ENCODE data around the gene PYDC1. TPM values are rescaled to one million over a fixed set of nuclear protein-coding genes. Genes with fewer than 3 reads are reported as not detected.
A peak's percentile ranks its signal among the peaks of the same experiment; 100 is the strongest.

Gene PYDC1
- total RNA-seq, 1 donor from 2014 or later: not detected

DNA sequence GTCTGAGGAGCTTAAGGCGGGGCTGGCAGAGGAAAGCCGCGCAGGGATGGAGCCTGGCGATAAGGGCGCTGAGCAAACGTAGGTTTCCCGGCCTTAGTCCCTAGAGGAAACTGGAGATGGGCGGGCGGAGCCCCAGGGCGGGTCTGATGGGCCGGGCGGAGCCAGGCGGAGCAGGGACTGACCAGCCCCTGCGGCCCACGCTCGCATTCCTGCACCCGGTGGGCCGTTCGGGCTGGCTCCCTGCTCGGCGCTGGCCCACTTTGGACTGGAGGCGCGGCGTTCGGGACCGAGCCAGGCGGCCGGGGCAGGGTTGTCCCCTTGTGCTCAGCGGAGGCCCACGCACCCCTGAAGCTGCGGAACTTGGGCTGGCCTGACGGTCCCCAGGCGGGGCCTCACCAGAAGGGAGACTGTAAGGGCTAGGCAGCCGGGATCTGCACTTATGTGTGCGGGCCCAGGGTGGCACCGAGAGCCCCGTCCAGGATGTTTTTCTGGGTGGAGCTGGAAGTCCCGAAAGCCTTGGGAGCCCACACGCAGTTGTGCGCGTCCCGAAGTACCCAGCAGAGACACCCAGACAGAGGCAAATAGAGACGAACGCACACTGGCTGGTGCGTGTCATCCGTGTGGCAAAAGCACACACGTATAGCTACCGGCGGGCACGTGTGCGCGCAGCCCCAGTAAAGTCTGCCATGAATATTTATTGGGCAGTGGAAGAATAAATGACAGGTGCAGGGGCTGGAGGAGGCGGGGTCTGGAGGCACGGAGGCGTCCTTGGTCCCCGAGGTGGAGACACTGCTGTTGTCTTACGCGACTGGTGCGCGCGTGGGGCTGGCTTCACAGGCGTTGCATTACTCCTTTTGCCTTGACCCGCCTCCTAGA is 1.4 kb downstream of the PYDC1 start:
- Mint-ChIP-seq H3K9me3 (ENCODE audit: unreplicated experiment) (peaks cover 2% of the 10 kb centered on the region), H3K36me3 (ENCODE audit: unreplicated experiment) (no peaks in the 10 kb centered on the region), H3K4me3 (ENCODE audit: unreplicated experiment) (peak overlapping the region; percentile 88), H3K27me3 (ENCODE audit: unreplicated experiment) (peaks cover 29% of the 10 kb centered on the region), H3K4me1 (ENCODE audit: low read depth, unreplicated experiment) (peaks cover 3% of the 10 kb centered on the region), H3K27ac (ENCODE audit: unreplicated experiment) (no peak overlapping the region)
- TF ChIP-seq, protein P1, sequence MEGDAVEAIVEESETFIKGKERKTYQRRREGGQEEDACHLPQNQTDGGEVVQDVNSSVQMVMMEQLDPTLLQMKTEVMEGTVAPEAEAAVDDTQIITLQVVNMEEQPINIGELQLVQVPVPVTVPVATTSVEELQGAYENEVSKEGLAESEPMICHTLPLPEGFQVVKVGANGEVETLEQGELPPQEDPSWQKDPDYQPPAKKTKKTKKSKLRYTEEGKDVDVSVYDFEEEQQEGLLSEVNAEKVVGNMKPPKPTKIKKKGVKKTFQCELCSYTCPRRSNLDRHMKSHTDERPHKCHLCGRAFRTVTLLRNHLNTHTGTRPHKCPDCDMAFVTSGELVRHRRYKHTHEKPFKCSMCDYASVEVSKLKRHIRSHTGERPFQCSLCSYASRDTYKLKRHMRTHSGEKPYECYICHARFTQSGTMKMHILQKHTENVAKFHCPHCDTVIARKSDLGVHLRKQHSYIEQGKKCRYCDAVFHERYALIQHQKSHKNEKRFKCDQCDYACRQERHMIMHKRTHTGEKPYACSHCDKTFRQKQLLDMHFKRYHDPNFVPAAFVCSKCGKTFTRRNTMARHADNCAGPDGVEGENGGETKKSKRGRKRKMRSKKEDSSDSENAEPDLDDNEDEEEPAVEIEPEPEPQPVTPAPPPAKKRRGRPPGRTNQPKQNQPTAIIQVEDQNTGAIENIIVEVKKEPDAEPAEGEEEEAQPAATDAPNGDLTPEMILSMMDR (IDR thresholded peaks at IDR 0.05; ENCODE audit: partially characterized antibody, unreplicated experiment): no peak
- peak; percentile 34 for DNase-seq

DNA sequence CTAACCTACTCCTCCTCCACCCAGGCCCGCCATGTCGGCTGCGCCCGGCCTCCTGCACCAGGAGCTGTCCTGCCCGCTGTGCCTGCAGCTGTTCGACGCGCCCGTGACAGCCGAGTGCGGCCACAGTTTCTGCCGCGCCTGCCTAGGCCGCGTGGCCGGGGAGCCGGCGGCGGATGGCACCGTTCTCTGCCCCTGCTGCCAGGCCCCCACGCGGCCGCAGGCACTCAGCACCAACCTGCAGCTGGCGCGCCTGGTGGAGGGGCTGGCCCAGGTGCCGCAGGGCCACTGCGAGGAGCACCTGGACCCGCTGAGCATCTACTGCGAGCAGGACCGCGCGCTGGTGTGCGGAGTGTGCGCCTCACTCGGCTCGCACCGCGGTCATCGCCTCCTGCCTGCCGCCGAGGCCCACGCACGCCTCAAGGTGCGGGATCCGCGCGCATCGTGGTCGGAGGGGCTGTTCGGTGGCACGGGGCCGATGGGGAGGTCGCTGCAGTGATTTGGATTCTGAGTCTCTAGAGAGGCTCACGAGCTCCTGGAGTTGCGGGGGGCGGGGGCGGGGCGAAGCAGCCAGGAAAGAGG is 2.1 kb downstream of the PYDC1 start:
- H3K36me3 Mint-ChIP-seq (ENCODE audit: unreplicated experiment): no peaks in the 10 kb centered on the region
- TF ChIP-seq, protein P1 (IDR thresholded peaks at IDR 0.05; ENCODE audit: partially characterized antibody, unreplicated experiment): no peak
- no peak overlapping the region for H3K27ac Mint-ChIP-seq (ENCODE audit: unreplicated experiment)
- peaks cover 3% of the 10 kb centered on the region for H3K4me1 Mint-ChIP-seq (ENCODE audit: low read depth, unreplicated experiment)
- peak overlapping the region; percentile 88 for H3K4me3 Mint-ChIP-seq (ENCODE audit: unreplicated experiment)
- DNase-seq: peak; percentile 41
- H3K9me3 Mint-ChIP-seq (ENCODE audit: unreplicated experiment): peaks cover 2% of the 10 kb centered on the region
- H3K27me3 Mint-ChIP-seq (ENCODE audit: unreplicated experiment): peaks cover 29% of the 10 kb centered on the region

GRCh38 chr16:31213877-31214707 is 2.8 kb downstream of the PYDC1 start, which contains the start of gene TRIM72:
Gene TRIM72 (plus strand): TSS chr16:31214119. CDS start chr16:31214739, 620 bp downstream.
- no peaks in the 10 kb centered on the region for H3K36me3 Mint-ChIP-seq (ENCODE audit: unreplicated experiment)
- H3K9me3 Mint-ChIP-seq (ENCODE audit: unreplicated experiment): peaks cover 3% of the 10 kb centered on the region
- peaks cover 29% of the 10 kb centered on the region for H3K27me3 Mint-ChIP-seq (ENCODE audit: unreplicated experiment)
- H3K4me3 Mint-ChIP-seq (ENCODE audit: unreplicated experiment): peak within 1 kb of the TSS; percentile 88
- TF ChIP-seq, protein P1 (IDR thresholded peaks at IDR 0.05; ENCODE audit: partially characterized antibody, unreplicated experiment): no peak
- no peak for DNase-seq
- no peak within 1 kb of the TSS for H3K27ac Mint-ChIP-seq (ENCODE audit: unreplicated experiment)
- peaks cover 3% of the 10 kb centered on the region for H3K4me1 Mint-ChIP-seq (ENCODE audit: low read depth, unreplicated experiment)

GRCh38 chr16:31213342-31213741 is 3.6 kb downstream of the PYDC1 start:
- H3K27ac Mint-ChIP-seq (ENCODE audit: unreplicated experiment): no peak overlapping the region
- peaks cover 3% of the 10 kb centered on the region for H3K4me1 Mint-ChIP-seq (ENCODE audit: low read depth, unreplicated experiment)
- DNase-seq: no peak
- H3K36me3 Mint-ChIP-seq (ENCODE audit: unreplicated experiment): no peaks in the 10 kb centered on the region
- no peak overlapping the region for H3K4me3 Mint-ChIP-seq (ENCODE audit: unreplicated experiment)
- H3K27me3 Mint-ChIP-seq (ENCODE audit: unreplicated experiment): peaks cover 24% of the 10 kb centered on the region
- TF ChIP-seq, protein P1 (IDR thresholded peaks at IDR 0.05; ENCODE audit: partially characterized antibody, unreplicated experiment): no peak
- peaks cover 3% of the 10 kb centered on the region for H3K9me3 Mint-ChIP-seq (ENCODE audit: unreplicated experiment)

Measured in glutamatergic neuron (in vitro differentiated cells).